ENCODE measurements around the gene PRRX2.

DNA sequence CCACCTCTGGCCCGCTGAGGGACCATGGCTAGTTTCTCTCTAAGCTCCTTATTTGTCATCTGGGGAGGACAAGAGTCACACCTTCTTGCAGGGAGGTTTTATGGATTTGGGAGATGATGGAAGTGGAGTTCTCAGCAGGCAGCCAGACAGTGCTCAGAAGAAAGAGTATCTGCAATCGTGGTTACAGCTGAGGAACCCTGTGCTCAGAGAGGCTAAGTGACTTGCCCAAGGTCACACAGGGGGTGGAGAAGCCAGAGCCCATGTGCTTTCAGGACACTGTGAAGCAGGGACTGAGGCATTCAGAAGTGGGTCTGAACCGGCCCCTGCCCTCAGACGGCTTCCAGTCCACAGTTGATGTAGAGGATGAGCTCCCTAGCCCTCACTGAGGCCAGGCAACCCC is 10.8 kb downstream of the PRRX2 start:
- TF ChIP-seq, protein P1, sequence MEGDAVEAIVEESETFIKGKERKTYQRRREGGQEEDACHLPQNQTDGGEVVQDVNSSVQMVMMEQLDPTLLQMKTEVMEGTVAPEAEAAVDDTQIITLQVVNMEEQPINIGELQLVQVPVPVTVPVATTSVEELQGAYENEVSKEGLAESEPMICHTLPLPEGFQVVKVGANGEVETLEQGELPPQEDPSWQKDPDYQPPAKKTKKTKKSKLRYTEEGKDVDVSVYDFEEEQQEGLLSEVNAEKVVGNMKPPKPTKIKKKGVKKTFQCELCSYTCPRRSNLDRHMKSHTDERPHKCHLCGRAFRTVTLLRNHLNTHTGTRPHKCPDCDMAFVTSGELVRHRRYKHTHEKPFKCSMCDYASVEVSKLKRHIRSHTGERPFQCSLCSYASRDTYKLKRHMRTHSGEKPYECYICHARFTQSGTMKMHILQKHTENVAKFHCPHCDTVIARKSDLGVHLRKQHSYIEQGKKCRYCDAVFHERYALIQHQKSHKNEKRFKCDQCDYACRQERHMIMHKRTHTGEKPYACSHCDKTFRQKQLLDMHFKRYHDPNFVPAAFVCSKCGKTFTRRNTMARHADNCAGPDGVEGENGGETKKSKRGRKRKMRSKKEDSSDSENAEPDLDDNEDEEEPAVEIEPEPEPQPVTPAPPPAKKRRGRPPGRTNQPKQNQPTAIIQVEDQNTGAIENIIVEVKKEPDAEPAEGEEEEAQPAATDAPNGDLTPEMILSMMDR (IDR thresholded peaks at IDR 0.05), result no peak
- TF ChIP-seq POLR2A (IDR thresholded peaks at IDR 0.05), result no peak
